Measurements from ENCODE around the gene RAB40C.

GRCh38 chr16:673399-673991, 83.6 kb downstream of the RAB40C start:
- TF ChIP-seq FOXM1 (IDR thresholded peaks at IDR 0.05; ENCODE audit: borderline replicate concordance) (no peak), BHLHE40 (IDR thresholded peaks at IDR 0.05; ENCODE audit: borderline replicate concordance) (no peak)
